Measurements from ENCODE around the gene UNC5CL.

GRCh38 chr6:40977695-40978094 lies 61.3 kb downstream of the UNC5CL start:
- TF ChIP-seq CTCF (conservative IDR thresholded peaks at IDR 0.05; ENCODE audit: low read length) = no peak
- TF ChIP-seq EZH2phosphoT487 (IDR thresholded peaks at IDR 0.05; ENCODE audit: borderline replicate concordance) = no peak
